Ishikawa (cell line): ENCODE measurements around the gene PKP1.

ENCODE experiments used
- CEBPB ChIP-seq: IDR thresholded peaks from 2 replicates; pipeline ENCODE4 v1.6.1; 2012
- CREB1 ChIP-seq: IDR thresholded peaks from 2 replicates; pipeline ENCODE4 v1.6.1; 2012; ENCODE audit warnings: low read depth
- EGR1 ChIP-seq: IDR thresholded peaks from 2 replicates; pipeline ENCODE4 v1.6.1; 2012
- EP300 ChIP-seq: IDR thresholded peaks from 2 replicates; pipeline ENCODE4 v1.6.1; 2012; ENCODE audit warnings: borderline replicate concordance
- FOXM1 ChIP-seq: IDR thresholded peaks from 2 replicates; pipeline ENCODE4 v1.6.1; 2012; ENCODE audit warnings: low read depth, borderline replicate concordance
- NFIC ChIP-seq: IDR thresholded peaks from 2 replicates; pipeline ENCODE4 v1.6.1; 2012
- RAD21 ChIP-seq: IDR thresholded peaks from 2 replicates; pipeline ENCODE4 v1.6.1; 2012; ENCODE audit warnings: low read depth
- TAF1 ChIP-seq: IDR thresholded peaks from 2 replicates; pipeline ENCODE4 v1.6.1; 2012; ENCODE audit warnings: low read depth, mild to moderate bottlenecking
- TCF12 ChIP-seq: IDR thresholded peaks from 2 replicates; pipeline ENCODE4 v1.6.1; 2012; ENCODE audit warnings: low read depth
- TEAD4 ChIP-seq: IDR thresholded peaks from 2 replicates; pipeline ENCODE4 v1.6.1; 2012
- YY1 ChIP-seq: IDR thresholded peaks from 2 replicates; pipeline ENCODE4 v1.6.1; 2012; ENCODE audit warnings: low read depth
- ZBTB7A ChIP-seq: IDR thresholded peaks from 2 replicates; pipeline ENCODE4 v1.6.1; 2012; ENCODE audit warnings: low read depth
- TF ChIP-seq, protein P1 (sequence below): IDR thresholded peaks from 2 replicates; pipeline ENCODE4 v1.6.1; 2012
- TF ChIP-seq, protein P2 (sequence below): IDR thresholded peaks from 2 replicates; pipeline ENCODE4 v1.6.1; 2012
- TF ChIP-seq, protein P3 (sequence below): IDR thresholded peaks from 2 replicates; pipeline ENCODE4 v1.6.1; 2012; ENCODE audit warnings: low read depth, mild to moderate bottlenecking

PKP1 gene

DNA sequence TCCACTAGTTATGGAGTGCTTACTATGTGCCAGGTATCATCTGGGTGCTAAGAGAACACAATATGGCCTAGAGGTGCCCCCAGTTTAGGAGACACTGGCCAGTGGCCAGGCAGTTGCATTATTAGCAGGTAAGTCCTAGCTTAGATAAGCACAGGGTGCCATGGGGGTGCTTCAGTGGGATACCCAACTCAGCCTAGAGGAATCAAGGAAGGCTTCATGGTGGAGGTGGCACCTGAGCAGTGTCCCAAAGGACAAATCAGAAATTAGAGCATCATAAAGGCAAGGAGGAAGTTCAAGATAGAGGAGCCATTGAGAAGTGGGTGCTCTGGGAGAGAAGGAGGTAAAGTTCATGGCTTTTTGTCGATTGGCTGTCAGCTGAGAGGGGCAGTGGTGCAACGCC is 31.9 kb upstream of the PKP1 start:
- TF ChIP-seq EGR1 (no peak), NFIC (no peak), FOXM1 (no peak), YY1 (no peak)
- TF ChIP-seq, protein P1, sequence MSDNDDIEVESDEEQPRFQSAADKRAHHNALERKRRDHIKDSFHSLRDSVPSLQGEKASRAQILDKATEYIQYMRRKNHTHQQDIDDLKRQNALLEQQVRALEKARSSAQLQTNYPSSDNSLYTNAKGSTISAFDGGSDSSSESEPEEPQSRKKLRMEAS = no peak
- TF ChIP-seq, protein P2, sequence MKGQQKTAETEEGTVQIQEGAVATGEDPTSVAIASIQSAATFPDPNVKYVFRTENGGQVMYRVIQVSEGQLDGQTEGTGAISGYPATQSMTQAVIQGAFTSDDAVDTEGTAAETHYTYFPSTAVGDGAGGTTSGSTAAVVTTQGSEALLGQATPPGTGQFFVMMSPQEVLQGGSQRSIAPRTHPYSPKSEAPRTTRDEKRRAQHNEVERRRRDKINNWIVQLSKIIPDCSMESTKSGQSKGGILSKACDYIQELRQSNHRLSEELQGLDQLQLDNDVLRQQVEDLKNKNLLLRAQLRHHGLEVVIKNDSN = no peak

DNA sequence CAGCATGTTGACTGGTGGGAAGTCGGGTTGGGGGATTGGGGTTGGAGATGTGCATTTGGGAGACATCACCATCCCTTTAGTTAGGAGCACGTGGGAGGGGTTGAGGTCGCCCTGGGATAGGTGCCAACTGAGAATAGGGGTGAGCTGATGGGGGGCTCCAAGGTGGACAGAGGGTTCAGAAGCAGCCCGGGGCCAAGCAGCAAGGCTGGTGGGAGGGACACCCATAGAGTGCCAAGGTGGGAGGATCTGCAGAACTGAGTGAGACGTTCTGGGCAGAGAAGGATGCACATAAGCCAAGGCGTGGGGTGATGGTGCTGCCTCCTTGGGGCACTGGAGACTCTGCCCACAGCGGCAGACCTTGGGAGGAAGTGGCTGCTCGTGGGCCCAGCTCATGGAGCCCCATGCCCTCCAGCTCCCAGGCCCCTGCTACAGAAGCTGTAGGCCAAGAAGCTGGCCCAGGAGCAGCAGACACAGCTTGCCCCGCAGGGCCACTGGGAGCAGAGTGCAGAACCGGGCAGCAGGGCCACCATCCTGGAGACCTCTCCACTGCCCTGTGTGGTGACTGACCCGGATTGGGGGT is 31.4 kb upstream of the PKP1 start:
- TF ChIP-seq EGR1 = no peak
- TF ChIP-seq CREB1 = no peak
- no peak for TF ChIP-seq YY1
- TF ChIP-seq TCF12 = no peak
- no peak for TF ChIP-seq FOXM1
- TF ChIP-seq, protein P2 = no peak
- TF ChIP-seq, protein P3, sequence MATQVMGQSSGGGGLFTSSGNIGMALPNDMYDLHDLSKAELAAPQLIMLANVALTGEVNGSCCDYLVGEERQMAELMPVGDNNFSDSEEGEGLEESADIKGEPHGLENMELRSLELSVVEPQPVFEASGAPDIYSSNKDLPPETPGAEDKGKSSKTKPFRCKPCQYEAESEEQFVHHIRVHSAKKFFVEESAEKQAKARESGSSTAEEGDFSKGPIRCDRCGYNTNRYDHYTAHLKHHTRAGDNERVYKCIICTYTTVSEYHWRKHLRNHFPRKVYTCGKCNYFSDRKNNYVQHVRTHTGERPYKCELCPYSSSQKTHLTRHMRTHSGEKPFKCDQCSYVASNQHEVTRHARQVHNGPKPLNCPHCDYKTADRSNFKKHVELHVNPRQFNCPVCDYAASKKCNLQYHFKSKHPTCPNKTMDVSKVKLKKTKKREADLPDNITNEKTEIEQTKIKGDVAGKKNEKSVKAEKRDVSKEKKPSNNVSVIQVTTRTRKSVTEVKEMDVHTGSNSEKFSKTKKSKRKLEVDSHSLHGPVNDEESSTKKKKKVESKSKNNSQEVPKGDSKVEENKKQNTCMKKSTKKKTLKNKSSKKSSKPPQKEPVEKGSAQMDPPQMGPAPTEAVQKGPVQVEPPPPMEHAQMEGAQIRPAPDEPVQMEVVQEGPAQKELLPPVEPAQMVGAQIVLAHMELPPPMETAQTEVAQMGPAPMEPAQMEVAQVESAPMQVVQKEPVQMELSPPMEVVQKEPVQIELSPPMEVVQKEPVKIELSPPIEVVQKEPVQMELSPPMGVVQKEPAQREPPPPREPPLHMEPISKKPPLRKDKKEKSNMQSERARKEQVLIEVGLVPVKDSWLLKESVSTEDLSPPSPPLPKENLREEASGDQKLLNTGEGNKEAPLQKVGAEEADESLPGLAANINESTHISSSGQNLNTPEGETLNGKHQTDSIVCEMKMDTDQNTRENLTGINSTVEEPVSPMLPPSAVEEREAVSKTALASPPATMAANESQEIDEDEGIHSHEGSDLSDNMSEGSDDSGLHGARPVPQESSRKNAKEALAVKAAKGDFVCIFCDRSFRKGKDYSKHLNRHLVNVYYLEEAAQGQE = no peak
- TF ChIP-seq TAF1 = no peak
- no peak for TF ChIP-seq TEAD4

DNA sequence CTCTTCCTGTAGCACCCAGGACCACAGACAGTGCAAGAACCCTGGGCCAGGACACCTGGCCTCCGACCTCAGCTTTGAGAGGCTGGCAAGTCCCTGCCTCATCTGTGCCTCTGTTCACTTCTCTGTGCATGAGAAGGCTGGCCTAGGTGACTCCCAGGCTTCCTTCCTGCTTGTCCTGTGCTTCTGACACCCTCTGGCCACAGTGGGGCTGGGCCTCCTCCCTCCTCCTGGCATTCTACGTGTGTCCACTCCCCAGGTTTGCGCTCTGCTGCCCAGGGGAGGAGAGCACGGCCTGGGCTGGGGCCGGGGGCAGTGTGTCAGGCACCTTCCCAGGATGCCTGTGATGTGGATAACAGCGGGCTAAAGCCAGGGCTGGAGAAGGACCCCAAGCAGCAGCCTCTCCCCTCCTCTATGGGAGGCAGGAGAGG is 30.3 kb upstream of the PKP1 start:
- TF ChIP-seq EGR1 = no peak
- no peak for TF ChIP-seq NFIC
- TF ChIP-seq, protein P2 = no peak
- no peak for TF ChIP-seq RAD21
- TF ChIP-seq, protein P1 = no peak
- TF ChIP-seq FOXM1 = no peak
- no peak for TF ChIP-seq TAF1
- no peak for TF ChIP-seq TCF12
- TF ChIP-seq YY1 = no peak
- no peak for TF ChIP-seq CREB1
- TF ChIP-seq CEBPB = no peak
- no peak for TF ChIP-seq TEAD4
- TF ChIP-seq, protein P3 = no peak
- no peak for TF ChIP-seq EP300
- TF ChIP-seq ZBTB7A = no peak

DNA sequence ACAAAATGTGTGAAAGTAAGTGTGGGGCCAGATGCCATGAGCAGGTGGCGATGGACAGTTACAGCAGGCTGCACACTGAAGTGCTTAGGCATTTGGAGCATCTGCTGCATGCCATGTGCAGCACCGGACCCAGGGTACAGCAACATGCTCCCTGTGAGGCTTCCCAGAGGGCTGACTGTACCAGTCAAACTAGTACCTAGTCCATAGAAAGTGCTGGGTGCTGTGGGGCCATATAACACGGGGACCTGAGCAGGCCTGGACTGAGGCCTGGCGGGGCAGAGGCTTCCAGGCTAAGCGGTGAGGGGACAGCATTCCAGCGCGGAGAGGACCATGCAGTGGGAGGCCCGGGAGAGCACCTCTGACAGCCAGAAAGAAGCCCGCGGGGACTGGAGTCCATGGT is 29.9 kb upstream of the PKP1 start:
- TF ChIP-seq EP300 (no peak), CEBPB (no peak), TCF12 (no peak), TEAD4 (no peak), YY1 (no peak), RAD21 (no peak), TAF1 (no peak), FOXM1 (no peak), EGR1 (no peak), CREB1 (no peak), ZBTB7A (no peak), NFIC (no peak)
- TF ChIP-seq, protein P3 = no peak
- TF ChIP-seq, protein P1 = no peak
- TF ChIP-seq, protein P2 = no peak
